ENCODE results near the gene TMC8.

Gene TMC8

DNA sequence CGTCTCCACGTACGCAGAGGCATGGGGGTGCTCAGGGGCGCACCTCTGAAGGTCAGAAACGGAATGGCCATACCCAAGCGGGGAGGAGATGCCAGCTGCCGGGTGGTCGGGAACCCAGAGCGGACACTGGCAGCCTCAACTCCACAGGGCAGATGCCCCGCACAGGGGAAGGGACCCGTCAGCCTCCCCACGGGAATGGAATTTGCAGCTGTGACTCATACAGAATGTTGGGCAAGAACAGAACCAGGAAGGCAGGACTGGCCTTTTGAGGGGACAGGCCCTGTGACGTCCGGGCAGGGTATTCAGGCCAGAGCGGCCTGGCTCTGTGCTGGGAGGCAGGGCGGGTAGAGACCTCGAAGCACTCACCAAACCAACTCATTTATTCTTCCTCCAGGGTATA lies 48.8 kb downstream of the TMC8 start:
- DNase-seq (ENCODE audit: low spot score): no peak
- FAIRE-seq: no peak

DNA sequence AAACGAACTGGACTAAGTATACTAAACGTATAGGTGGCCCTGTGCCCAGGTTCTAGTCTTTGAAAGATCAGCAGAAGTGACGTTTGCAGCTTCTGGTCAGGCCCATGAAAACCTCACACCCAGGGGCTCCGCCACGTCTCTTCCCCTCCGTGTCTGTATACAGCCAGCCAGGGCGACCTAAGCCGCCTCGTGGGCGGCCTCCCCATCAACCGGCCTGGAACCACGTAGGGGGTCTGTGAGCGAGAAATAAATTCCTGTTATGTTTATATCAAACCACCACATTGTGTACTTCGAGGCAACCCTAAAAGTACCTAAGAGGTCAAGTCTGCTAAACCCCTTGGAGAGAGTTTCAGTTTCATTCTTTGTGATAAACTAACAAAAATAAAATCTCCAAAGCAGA lies 49.5 kb downstream of the TMC8 start:
- DNase-seq (ENCODE audit: low spot score) (no peak), FAIRE-seq (no peak)

DNA sequence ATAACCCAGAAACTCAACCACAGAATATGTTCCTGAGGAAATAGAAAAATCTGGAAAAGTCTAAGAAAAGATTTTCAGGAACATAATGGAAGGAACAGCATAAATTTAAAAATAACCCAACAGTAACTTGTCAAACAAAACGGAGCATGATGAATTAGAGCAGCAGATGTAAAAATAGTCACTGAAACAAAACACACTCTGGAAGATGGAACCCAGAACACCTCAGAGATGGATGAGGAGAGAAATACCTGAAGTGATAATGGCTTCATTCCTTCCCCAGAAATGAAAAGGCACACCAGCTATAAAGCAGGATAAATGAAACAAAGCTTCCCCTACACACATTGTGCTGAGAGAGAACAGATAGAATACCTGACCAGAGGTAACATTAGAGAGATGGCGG lies 49.9 kb downstream of the TMC8 start:
- DNase-seq (ENCODE audit: low spot score): no peak
- FAIRE-seq: no peak

DNA sequence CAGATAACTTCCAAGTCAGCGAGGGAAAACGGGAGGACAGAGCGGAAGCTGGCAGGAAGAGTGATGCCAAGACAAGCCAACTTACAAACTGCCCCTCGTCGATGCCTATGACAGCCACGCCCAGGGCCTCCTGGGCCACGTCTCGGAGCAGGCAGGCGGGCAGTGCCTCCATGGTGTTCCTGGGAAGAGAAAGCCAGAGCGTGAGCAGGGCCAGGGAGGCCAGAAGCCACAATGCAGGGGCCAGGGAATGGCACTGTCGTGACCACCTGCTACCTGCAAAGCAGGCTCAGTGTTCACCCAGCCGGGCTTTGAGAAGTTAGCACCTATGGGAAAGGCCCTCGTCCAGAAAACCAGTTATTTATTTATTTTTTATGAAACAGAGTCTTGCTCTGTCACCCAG lies 51.9 kb downstream of the TMC8 start:
- DNase-seq (ENCODE audit: low spot score): no peak
- no peak for FAIRE-seq

DNA sequence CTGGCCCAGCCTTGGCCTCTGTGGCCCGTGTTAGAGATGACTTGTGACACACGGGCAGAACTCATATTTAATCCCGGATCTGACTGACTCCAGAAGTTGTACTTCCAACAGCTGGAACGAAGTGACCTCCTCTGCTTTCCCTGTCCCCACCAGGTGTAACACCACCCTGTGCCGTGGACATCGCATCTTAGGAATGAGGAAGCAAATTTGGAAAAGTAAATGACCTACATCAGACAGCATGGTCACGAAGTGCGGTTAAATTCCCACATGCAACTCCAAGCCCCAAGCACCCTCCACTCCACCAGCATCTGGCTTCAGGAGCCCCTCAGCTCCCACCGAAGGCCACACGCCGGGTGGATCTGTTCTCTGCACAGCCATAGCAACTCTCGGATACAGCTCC lies 53.3 kb downstream of the TMC8 start:
- FAIRE-seq: no peak
- DNase-seq (ENCODE audit: low spot score): no peak

DNA sequence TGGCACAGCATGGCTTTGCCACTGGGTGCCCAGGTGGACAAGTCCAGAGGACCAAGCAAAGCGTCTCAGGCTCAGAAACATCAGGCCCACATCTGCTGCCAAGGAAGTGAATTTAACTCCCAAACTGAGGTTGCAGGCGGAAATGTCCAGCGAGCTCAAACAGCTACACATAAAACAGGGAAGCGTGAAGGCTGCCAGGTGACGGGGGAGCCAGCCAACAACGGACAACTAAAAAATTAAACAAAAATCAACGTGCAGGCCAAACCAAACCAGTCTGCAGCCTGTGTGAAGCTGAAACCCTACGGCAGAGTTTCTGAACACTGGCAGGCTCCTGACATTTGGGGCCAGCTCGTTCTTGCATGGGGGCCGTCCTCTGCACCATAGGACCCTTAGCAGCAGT lies 53.8 kb downstream of the TMC8 start:
- FAIRE-seq (no peak), DNase-seq (ENCODE audit: low spot score) (no peak)

DNA sequence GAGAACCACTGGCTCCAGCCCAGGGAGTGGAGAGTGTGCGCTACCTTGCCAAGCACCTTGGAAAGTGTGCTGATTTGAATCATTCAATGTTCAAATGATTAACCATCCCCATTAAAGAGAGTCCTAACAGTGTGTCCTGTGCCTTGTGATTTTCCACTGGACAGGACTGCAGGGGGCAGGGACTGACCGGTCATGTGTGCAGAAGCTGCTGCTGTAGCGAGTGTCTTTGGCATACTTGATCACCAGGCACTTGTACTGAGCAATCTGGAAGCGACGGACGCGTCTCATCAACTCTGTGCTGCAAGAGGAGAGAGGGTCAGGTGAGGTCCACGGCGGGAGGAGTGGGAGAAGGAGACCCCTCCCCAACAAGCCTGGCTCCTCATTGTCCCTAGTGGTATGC lies 54.3 kb downstream of the TMC8 start:
- FAIRE-seq: no peak
- DNase-seq (ENCODE audit: low spot score): no peak

DNA sequence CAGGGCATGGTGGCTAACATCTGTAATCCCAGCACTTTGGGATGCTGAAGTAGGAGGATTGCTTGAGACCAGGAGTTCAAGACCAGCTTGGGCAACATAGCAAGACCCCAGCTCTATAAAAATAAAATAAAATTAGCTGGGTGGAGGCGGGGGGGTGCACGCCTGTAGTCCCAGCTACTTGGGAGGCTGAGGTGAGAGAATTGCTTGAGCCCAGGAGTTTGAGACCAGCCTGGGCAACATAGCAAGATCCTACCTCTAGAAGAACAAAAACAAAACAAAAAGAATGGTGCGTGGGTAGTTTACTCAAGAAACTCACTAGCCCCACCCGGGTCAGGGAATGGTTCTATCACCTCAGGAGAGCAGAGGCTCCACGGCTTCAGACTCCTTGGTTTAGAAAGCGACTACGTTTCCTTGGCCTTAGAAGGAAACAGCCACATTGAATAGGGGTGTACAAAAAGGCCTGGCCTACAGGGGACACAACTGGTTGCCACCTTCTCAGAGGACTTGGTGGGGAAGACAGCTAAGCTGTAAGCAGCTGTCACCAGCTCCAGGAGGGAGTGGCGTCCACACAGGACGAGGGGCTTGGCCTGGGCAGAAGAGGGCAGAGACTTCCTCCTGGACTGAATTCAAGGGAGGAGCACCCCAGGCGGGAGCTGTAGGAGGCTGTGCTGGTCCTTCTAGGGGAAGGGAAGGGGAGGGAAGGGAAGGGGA lies 55.6 kb downstream of the TMC8 start:
- DNase-seq (ENCODE audit: low spot score): peak; percentile 88
- FAIRE-seq: no peak

DNA sequence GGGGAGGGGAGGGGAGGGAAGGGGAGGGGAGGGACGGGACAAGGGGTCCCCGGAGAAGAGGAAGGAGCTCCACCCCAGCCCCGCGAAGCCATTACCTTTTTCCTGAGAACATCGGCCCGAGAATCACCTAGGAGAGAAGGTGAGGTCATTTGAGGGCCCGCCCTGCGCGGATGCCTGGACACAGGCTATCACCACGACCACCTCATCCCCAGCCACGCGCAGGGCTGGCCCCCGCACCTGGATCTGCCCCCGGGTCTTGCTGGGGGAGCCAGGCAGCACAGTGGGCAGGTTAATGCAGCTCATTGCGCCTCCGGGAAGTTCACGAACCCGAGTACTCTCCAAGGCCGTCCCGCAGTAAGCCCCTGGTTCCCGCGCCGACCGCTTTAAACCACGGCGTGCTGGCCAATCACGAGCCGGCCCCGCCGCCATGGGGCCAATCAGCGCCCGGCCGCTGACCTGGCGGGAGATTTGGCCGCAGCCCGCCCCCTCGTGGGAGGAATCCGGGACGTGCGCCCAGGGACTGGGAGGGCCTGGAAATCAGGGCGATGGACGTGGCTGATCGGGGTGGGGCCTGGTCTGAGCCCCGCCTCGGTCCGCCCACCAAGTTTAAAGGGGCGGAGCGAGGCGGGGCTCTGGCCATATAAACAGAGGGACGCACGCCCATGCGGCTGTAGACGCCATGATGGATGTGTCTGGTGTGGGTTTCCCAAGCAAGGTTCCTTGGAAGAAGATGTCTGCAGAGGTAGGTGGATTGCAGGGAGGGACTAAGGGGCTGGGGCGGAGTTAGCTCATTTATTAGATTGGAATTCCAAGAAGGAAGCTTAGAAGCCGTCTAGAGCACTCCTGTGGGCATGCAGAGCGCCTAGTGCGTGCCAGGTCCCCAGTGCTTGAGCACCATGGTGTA lies 56.4 kb downstream of the TMC8 start, which contains the start of the genes AFMID and TK1:
Gene AFMID, plus strand, starts transcription at position 671 of the 904 bp plus-strand sequence. Its CDS starts 9 bp downstream, at position 680.
Gene TK1, minus strand, starts transcription at position 361 of the 904 bp plus-strand sequence. Its CDS starts 58 bp downstream, at position 303.
- FAIRE-seq: peak; percentile 89
- DNase-seq (ENCODE audit: low spot score): peak; percentile 100
